ENCODE measurements around the gene RCC2.

Gene RCC2

DNA sequence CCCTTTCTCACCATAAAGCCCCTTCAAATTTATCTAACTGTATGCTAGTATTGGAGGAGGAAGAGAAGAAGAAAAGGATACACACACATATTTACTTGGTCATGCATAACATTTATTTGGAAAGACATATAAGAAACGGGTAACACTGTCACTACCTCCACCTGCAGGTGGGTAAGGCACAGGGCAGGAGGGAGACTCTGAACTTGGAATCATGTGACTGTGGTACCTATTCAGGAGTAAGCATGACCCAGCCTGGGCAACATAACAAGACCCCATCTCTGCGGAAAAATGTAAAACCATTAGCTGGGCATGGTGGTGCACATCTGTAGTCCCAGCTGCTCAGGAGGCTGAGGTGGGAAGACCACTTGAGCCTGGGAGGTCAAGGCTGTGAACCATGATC is 68.9 kb downstream of the RCC2 start:
- DNase-seq: no peak

DNA sequence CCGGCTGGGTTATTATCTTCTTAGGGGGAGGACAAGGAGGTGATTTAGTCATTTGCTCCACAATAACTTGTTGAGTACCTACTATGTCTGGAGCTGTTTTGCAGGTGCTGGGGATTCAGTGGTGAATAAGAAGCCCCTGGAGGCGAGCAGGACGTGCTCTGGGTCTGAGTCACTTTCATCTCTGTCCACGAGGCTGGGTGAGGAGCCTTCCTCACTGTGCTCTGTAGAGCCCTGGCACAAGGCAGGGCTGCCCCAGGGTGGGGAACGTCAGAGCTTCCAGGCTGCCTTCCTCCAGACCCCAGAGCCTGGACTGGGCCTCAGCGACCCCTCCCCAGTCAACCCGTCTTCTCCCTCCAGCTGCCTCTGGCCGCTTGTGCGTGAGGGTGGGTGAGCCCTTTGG is 70.0 kb downstream of the RCC2 start:
- DNase-seq: no peak

DNA sequence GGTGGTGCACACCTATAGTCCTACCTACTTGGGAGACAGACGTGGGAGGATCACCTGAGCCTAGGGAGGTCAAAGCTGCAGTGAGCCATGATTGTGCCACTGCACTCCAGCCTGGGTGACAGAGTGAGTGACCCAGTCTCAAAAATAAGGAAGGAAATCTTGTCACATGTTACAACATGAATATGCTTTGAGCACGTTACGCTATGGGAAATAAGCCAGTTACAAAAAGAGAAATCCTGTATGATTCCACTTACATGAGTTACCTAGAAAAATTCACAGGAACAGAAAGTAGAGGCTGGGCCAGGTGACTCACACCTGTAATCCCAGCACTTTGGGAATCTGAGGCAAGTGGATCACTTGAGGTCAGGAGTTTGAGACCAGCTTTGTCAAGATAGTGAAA is 74.2 kb downstream of the RCC2 start:
- no peak for DNase-seq

DNA sequence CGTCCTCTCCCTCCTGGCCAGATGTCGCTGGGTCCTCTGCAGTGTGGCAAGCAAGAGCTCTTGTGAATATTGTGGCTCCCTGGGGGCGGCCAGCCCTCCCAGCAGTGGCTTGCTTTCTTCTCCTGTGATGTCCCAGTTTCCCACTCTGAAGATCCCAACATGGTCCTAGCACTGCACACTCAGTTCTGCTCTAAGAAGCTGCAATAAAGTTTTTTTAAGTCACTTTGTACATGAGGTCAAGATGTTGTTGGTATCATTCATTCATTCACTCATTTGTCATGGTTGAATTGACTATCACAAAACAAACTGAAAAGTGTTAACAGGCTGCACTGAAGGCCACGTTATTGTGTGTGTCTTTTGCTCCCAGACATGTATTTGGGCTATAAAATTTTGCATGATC is 75.7 kb downstream of the RCC2 start:
- no peak for DNase-seq

DNA sequence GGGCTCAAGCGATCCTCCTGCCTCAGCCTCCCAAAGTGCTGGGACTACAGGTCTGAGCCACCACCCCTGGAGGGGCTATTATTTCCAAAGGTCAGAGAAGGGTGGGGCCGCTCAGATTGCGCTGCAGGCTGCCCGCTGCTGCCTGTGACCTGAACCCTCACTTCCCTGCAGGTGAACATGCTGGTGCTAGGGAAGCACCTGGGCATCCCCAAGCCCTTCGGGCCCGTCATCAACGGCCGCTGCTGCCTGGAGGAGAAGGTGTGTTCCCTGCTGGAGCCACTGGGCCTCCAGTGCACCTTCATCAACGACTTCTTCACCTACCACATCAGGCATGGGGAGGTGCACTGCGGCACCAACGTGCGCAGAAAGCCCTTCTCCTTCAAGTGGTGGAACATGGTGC is 76.1 kb downstream of the RCC2 start:
- DNase-seq: no peak

DNA sequence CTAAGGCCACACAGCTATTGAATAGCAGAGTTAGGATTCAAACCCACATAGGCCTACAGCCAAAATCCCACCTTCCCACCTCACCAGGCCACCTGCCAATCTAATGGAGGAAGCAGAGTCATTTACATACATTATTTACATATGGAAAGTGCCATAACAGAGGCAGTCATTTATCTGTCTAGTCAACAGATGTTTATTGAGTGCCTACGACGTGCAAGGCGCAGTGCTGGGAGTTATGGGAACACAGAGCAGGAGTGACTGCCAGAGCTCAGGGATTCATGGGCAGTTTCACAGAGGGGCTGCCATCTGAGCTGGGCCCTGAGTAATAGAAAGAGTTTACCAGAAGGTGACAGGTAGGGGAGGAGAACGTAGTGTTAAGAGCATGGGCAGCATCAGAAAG is 77.8 kb downstream of the RCC2 start:
- DNase-seq: no peak

DNA sequence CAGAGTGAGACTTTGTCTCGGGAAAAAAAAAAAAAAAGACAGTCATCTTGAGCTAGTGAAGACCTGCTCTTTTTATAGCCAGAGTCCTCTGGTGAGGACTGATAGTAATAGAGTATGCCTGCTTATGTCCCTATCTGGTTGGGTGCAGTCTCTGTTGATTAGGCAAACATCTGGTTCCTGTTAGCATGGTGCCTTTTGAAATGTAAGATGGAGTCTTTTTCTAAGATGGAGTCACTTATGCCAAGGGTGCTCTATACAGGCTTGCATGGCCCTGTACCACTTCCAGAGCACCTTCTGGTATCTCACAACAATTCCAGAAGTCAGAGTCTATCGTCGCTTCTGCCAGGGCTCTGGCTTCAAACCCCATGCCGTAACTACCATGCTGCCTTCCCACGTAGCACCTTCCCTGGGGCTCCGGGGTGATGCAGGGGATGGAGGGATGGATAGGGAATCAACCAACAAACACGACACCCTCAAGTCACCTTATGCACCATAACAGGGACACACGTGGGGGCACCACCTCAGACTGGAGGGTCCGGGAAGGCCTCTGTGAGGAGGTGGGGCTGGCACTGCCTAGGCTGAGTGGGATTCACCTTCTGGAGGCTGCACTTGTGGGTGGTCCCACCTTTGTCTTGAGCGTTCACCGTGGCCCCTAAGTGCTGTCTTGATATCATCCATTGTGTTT is 79.1 kb downstream of the RCC2 start:
- DNase-seq: no peak

DNA sequence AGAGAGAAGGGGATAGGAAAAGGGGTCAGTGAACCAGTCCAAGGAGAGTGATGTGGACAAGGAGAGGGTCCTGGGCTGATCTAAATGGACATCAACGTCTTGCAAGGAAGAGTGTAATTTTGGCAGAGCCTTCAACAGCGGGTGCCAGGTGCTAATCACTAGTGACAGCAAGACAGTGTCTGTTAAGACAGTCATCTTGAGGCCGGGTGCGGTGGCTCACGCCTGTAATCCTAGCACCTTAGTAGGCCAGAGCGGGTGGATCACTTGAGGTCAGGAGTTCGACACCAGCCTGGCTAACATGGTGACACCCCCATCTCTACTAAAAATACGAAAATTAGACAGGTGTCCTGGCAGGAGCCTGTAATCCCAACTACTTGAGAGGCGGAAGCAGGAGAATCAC is 79.7 kb downstream of the RCC2 start:
- DNase-seq: no peak

DNA sequence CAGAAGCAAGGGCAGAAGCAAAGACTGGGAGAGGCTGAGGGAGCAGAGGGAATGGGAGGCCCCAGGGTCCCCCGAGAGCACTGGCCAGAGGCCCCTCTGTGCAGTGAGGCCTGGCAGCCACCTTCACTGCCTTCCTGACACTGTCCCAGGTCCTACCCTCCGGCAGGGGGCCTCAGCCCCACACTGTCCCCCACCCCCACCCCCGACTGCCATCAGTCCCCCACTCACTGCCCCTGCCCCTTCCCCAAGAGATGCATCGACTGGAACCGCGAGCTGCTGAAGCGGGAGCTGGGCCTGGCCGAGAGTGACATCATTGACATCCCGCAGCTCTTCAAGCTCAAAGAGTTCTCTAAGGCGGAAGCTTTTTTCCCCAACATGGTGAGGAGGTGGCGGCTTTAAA is 80.4 kb downstream of the RCC2 start:
- DNase-seq: no peak

DNA sequence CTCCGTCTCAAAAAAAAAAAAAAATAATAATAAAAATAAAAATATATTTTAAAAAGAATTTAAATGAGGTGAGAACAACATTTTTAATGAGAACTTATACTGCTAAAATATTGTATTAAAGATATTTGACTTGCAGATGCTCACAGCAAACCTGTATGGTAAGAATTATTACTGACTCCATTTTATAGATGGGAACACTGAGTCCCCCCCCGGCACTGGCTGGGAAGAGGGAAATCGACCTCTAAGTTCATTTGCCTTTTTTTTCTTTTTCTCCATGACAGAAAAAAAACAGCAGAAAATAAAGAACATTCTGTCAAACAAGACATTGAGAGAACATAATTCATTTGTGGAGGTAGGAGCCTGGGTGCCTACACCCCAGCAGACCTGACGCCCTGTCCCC is 80.9 kb downstream of the RCC2 start:
- no peak for DNase-seq
